GM19395 (cell line): Measurements from ENCODE around the gene PLCL1.

ENCODE experiments used
- ATAC-seq: cut with Tn5 transposase; IDR thresholded peaks from one replicate; pipeline ENCODE4 v1.9.1; 2021; ENCODE audit warnings: mild to moderate bottlenecking, moderate library complexity; ENCODE audit not compliant: unreplicated experiment

PLCL1 gene

GRCh38 chr2:197852108-197852507 lies 47.7 kb downstream of the PLCL1 start:
- no peak for ATAC-seq

- ATAC-seq, result no peak
These were observed 49.2 kb downstream of the PLCL1 start for GRCh38 chr2:197853549-197853948.

DNA sequence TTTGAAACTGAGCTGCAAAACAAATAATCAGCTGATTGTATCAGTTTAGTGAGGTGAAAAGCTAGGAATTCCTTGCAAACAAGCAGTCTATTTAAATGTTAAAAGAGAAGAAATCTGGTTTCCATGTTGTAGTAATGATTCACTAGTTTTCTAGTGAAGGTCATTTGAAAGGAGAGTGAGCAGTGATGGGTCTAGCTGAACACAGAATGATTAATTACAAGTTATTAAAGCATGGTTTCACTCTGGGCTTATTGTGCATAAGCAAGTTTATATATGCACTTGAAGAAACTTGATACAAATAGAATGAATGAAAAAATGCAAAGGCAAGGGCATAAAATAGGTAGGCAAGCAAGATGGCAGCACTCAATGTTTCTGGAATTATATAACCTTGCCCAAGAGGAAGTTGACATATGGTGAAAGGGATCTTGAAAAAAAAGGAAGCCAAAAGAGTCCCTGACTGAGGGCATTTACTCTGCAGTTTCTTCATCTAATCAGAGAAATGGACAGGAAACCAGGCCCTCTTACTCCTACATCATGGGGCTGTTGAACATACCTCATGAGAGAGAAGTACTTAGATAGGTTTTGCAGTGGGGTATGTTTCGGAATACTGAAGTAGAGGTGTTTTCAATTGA lies 53.2 kb downstream of the PLCL1 start:
- no peak for ATAC-seq

- ATAC-seq, result no peak
These were observed 54.3 kb downstream of the PLCL1 start for GRCh38 chr2:197858607-197859140.

DNA sequence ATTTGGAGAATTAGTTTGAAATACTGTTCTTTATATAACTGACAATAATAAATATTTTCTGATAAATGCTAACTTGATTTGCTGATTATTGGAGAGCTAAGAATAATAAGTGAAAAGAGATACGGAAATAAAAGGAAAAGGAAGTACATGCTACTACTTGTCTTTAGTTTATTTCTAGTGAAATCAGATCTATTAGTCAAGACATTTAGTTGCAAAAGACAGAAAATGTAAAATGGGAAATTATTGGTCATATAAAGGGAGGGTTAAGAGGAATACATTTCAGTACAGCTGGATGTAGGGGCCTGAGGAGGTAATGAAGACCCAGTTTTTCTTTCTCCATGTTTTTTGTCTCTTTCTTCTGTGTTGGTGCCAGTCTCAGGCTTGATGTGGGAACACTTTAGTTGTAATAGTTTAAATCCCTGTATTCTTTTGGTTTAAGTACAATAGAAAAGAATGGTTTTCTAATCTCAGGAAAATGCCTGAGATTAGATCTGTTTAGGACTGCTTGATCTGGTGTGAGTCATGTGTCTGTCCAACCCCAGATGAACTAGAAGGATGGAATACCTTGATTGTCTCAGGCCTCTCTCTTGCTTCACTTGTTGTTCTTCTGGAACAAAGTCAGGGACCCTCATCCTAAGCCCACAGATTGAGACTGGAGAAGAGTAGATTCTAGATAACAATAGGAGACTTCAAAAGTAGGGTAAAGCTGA lies 58.0 kb downstream of the PLCL1 start:
- ATAC-seq, result no peak

GRCh38 chr2:197863744-197864143 lies 59.4 kb downstream of the PLCL1 start:
- no peak for ATAC-seq

GRCh38 chr2:197866455-197866854 lies 62.1 kb downstream of the PLCL1 start:
- no peak for ATAC-seq

- ATAC-seq, result no peak
These were observed 62.6 kb downstream of the PLCL1 start for GRCh38 chr2:197867033-197867432.

DNA sequence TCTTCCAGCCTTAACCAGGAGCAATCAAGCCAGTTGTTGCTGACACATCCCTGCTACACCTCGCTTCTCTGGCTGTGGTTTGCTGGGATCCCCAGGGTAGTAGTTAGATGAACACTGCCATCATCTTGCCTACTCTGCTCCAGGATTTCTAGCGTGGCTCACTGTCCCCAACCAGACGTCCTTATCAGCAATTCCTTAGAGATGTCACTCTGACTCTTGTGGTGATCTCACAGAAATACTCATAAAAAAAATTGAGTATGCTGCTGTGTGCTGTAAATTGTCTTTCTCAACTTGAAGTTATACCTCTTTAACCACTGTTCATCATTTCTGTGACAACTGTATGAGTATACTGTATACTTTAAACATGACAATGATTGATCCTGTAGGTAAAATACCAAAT lies 63.2 kb downstream of the PLCL1 start:
- no peak for ATAC-seq

DNA sequence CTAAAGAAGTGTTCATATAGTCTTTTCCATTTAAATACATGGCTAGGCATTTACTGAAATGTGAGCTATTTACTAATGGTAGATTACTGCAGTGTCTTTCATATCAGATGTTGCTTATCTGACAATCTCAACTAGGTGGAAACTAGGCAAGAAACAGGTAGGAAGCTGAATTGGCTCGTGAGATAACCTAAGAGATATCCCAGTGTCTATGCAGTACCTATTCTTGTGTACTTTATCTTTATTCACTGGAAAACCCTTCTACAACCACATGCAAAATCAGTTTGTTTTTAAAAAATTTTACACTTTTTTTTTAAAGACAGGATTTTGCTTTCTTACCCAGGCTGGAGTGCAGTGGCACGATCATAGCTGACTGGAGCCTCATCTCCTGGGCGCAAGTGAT lies 63.8 kb downstream of the PLCL1 start:
- ATAC-seq, result no peak

DNA sequence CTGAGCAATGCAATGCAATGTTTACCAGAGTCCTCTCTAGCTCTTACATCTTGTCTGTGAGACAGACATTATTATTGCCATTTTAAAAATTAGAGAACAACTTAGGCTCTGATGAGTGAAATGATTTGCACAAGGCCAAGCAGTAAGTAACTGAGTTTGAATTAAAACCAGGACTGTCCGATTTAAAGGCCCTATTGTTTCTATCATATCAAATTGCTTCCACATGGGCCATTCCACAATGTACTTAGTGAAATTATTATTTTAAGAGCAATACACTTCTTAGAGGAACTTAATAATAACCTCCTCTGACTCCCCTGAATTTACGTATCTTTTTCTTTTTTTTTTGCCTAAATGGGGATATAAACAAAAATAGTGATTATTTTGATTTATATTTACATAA lies 64.6 kb downstream of the PLCL1 start:
- ATAC-seq, result no peak

DNA sequence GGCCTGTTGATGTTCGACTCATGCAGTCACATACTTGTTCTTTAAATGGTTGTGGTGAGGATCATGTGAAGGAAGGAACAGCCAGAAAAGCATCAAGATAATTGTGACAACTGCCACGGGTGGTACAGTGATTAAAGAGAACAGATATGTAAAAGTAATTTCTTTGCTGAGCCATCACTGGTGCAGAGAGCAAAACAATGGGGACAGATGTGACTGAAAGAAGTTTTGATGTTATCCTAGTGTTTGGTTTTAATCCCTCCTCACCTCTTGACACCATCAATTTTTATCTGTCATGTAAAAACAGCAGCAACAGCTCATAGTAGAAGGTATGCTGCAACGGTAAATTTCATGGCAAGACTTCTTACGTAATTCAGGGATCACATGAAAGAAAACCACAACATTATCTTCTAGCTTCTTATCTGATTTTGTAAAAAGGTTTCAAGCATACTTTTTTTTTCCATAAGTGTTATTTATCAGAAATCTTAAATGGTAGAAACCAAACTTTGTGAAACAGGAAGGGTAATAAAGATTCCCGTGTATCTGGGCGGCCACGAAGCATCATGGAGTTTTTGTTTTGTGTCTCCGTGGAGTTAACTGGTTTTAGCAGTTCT lies 65.2 kb downstream of the PLCL1 start:
- ATAC-seq, result no peak

- ATAC-seq, result no peak
These were observed 65.7 kb downstream of the PLCL1 start for GRCh38 chr2:197870137-197870536.

GRCh38 chr2:197871780-197872456 lies 67.5 kb downstream of the PLCL1 start:
- ATAC-seq, result no peak

DNA sequence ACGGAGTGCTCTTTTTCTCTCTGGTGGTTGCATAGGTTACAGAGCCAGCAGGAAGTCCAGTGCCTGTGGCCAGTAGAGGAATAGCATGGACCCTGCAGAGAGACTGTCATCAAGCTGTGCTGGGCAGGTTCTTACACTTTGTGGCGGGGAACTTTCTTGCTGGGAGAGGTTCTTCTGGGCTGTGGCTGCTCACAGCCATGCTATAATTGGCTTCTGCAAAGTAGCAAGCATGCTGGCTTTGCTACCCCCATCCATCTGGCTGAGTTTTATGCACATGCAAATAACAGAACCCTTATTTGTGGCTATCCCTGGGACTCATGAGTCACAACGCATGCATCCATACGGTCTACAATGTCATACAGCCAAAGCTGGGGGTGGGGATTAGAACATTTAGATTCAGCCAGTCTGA lies 68.9 kb downstream of the PLCL1 start:
- ATAC-seq, result no peak

- no peak for ATAC-seq
These were observed 71.4 kb downstream of the PLCL1 start for GRCh38 chr2:197875763-197876162.

GRCh38 chr2:197876524-197876923 lies 72.1 kb downstream of the PLCL1 start:
- no peak for ATAC-seq

DNA sequence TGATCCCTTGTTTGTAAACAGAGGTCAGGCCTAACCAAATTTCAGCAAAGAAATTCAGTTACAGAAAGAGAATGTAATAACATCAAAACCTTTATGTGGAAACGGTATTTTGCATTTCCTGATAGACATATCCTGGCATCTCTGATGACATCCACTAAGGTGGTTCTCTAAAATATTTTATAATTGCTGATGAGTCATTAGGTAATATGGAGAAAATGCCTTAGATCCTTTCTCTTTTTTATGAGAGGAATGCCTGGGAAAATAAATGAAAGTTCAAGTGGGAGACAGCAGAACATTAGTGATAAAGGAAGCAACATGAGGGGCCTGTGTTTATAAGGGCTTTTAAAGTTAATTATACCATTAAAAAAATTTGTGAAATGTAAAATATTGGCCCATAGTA lies 72.6 kb downstream of the PLCL1 start:
- no peak for ATAC-seq

- no peak for ATAC-seq
These were observed 74.4 kb downstream of the PLCL1 start for GRCh38 chr2:197878792-197879191.

- no peak for ATAC-seq
These were observed 75.5 kb downstream of the PLCL1 start for GRCh38 chr2:197879812-197880408.

DNA sequence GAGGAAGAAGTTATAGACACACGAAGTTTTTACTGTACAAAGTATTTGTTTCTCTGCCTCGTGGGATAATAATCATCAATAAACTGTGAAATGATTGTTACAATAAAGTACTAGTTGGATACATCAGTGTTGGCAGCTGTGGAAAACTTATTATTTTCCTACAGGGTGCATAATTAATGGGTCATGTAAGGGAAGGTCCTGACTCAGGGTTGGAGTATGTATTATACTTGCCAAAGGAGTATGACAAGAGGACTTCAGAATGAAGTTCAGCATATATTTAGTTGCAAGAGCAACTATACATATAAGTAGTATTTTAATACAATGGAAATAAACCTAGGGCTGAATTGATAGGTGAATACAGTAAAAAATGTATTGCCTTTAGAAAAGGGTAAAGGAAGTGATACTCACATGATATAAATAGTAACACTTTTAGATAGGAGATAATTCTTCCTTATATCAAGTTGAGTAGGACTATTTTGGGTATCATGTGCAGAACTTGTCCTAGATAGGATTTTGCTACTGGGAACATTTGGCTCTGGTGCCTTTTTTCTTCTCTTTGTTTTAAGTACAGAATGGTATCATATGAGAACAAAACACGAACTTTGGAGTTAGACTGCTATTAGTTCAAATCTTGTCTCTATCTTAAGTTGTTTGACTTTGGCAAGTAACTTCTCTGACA lies 79.1 kb downstream of the PLCL1 start:
- ATAC-seq, result no peak
